Activated CD8-positive, alpha-beta memory T cell treated with anti-CD3 and anti-CD28 coated beads, Interleukin-2, amount 10 ng/mL, durations not matched to agents 7 days and 5 days (primary cell): Measurements from ENCODE around the gene BMP7. TPM values are rescaled to one million over a fixed set of nuclear protein-coding genes. Genes with fewer than 3 reads are reported as not detected.

Source experiments
- ATAC-seq: fragments of 150-1000 bp; cut with Tn5 transposase; one replicate; pipeline ENCODE4 v1.10.0; 2021; ENCODE audit warnings: moderate library complexity
- CTCF ChIA-PET: fragments of 350-600 bp; sonication (Branson Sonifier 250); formaldehyde crosslinking; loops from one replicate; lab custom pipeline; 2021; ENCODE audit warnings: antibody characterized with exemption; lab: Charles Lee
- DNase-seq: peaks from one replicate; pipeline ENCODE4 v3.0.0-alpha.2; 2020
- H3K27ac Mint-ChIP-seq: one replicate; pipeline ENCODE4 v1.8.0; 2021; ENCODE audit warnings: mild to moderate bottlenecking, mixed read lengths
- H3K27me3 Mint-ChIP-seq: one replicate; pipeline ENCODE4 v1.8.0; 2021; ENCODE audit warnings: mixed read lengths
- H3K36me3 Mint-ChIP-seq: one replicate; pipeline ENCODE4 v1.8.0; 2021; ENCODE audit warnings: mild to moderate bottlenecking, mixed read lengths
- H3K4me1 Mint-ChIP-seq: one replicate; pipeline ENCODE4 v1.8.0; 2021; ENCODE audit warnings: mixed read lengths
- H3K4me3 Mint-ChIP-seq: one replicate; pipeline ENCODE4 v1.8.0; 2021; ENCODE audit warnings: mild to moderate bottlenecking, moderate library complexity, mixed read lengths
- H3K9me3 Mint-ChIP-seq: one replicate; pipeline ENCODE4 v1.8.0; 2022; ENCODE audit warnings: low read depth, mixed read lengths
- total RNA-seq, 2 experiments: library from RNA; stranded (reverse); gene quantifications; one replicate each; pipeline ENCODE4 v1.2.3, GENCODE V29; 2021

Gene BMP7
- total RNA-seq, 2 experiments from 2014 or later: not detected

DNA sequence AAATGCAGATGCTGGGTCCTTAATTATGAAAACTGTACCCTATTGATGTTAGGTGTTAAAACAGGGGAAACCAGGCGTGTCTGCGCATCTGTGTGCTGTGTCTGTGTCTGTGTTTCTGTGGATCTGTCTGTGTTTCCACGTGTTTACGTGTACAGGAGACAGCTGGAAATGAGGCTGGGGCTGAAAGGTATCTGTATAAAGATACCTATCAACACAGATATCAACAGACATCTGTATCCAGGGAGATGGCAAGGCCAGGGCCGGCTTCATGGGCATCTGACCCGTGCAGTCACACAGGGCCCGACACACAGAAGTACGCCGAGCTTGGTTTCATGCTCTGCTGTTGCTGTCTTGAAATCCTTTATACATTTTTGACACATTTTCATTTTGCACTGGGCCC is 48.6 kb downstream of the BMP7 start:
- no peaks in the 10 kb centered on the region for H3K4me1 Mint-ChIP-seq
- CTCF ChIA-PET: no interaction called here
- DNase-seq: no peak
- no peak overlapping the region for H3K27ac Mint-ChIP-seq
- H3K27me3 Mint-ChIP-seq: no peaks in the 10 kb centered on the region
- no peak overlapping the region for H3K4me3 Mint-ChIP-seq
- H3K9me3 Mint-ChIP-seq: no peaks in the 10 kb centered on the region
- H3K36me3 Mint-ChIP-seq: no peaks in the 10 kb centered on the region
- ATAC-seq: no peak

DNA sequence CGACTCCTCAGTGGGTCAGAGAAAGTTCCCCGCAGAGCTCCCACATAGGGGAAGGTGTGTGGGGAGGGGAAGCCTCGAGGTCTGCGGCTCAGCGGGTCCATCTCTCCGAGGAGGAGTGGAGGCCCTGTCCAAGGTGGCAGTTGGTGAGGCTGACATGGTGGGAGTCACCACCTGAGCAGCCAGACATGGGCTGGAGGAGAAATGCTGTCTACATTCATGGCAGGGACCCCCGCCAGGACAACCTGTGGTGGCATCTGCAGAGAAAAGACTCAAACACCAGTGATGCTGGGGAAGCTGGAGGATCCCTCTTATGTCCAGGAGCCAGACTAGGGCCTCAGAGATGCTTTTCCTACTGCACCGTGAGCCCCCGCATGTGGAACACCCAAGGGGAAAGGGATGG is 49.8 kb downstream of the BMP7 start:
- Mint-ChIP-seq H3K4me3 (no peak overlapping the region), H3K27ac (no peak overlapping the region), H3K4me1 (no peaks in the 10 kb centered on the region), H3K9me3 (no peaks in the 10 kb centered on the region), H3K36me3 (no peaks in the 10 kb centered on the region), H3K27me3 (peaks cover 5% of the 10 kb centered on the region)
- CTCF ChIA-PET: no interaction called here
- no peak for DNase-seq
- ATAC-seq: no peak

DNA sequence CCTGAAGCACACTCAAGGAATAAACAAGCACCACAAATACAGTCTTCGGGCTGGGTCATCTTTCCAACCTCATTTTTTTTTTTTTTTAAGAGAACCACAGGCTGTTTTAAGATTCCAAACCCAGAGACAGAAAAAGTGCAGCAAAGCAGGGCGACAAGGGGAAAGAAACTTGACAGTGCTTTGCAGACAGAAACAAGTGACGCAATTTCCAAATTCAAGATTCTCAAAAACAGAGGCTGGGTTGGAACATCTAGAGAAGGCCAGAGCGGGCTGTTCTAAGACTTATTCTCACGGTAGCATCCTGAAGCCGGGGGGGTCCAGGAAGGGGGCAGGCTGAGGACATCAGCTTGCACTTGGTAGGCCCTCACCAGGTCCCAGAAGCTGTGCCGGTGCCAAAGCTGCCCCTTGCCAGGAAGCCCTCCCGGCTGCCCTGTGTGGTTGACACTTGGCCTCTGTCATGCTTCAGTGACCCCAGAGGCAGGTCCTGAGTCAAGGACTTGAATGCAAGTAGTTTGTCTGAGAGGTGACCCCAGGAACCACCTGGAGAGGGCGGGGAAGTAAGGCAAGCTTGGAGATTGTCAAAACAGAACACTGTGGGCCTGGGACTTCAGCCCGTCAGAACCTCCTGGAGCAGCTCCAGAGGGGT is 50.5 kb downstream of the BMP7 start:
- CTCF ChIA-PET: no interaction called here

DNA sequence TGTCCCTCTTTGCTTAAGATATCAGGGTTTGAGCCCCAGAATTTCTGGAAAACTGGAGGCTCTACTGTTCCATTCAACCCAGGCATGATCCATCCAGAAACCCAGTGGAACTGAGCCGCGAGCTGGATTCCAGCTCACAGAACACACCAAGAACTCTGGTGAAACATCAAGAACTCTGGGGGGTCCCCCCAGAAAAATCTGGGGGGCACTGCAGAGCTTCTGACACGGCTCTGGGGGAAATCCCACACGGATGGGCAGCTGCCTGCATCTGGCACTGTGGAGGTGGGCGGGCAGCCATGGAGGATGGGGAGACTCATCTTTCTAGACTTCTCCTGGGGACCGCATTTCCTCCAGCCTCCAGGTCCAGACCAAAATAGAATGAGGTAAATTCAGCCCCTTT is 51.0 kb downstream of the BMP7 start:
- DNase-seq (no peak), ATAC-seq (no peak)
- no peaks in the 10 kb centered on the region for H3K9me3 Mint-ChIP-seq
- CTCF ChIA-PET: no interaction called here
- peaks cover 5% of the 10 kb centered on the region for H3K27me3 Mint-ChIP-seq
- no peak overlapping the region for H3K4me3 Mint-ChIP-seq
- H3K36me3 Mint-ChIP-seq: no peaks in the 10 kb centered on the region
- H3K27ac Mint-ChIP-seq: no peak overlapping the region
- H3K4me1 Mint-ChIP-seq: no peaks in the 10 kb centered on the region

More for the DNA sequence above, 50.5 kb downstream of the BMP7 start:
- H3K27me3 Mint-ChIP-seq: peaks cover 5% of the 10 kb centered on the region
- no peak for ATAC-seq
- DNase-seq: no peak
- H3K4me1 Mint-ChIP-seq: no peaks in the 10 kb centered on the region
- H3K9me3 Mint-ChIP-seq: no peaks in the 10 kb centered on the region
- H3K36me3 Mint-ChIP-seq: no peaks in the 10 kb centered on the region
- H3K27ac Mint-ChIP-seq: no peak overlapping the region
- H3K4me3 Mint-ChIP-seq: no peak overlapping the region

DNA sequence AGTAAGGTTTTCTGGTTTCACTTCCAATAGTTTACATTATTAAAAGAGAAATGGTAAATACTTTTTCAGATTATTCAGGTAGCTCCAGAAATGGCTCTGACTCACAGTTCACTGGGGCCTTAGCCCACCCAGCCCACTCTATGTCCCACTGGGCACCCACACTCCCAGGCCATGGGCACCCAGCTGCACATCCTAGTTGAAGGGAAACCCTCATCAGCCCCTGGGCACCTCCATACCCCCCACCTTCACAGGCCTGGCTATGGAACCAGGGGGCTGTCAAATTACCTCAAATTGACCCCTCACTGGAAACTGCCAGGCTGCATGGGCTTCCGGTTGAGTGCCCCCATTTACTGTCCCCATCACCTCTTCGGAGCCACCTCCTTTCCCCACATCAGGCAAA is 51.5 kb downstream of the BMP7 start:
- CTCF ChIA-PET: no interaction called here
- Mint-ChIP-seq H3K4me3 (no peak overlapping the region), H3K4me1 (no peaks in the 10 kb centered on the region), H3K27ac (no peak overlapping the region), H3K36me3 (no peaks in the 10 kb centered on the region), H3K9me3 (no peaks in the 10 kb centered on the region), H3K27me3 (peaks cover 5% of the 10 kb centered on the region)
- DNase-seq (no peak), ATAC-seq (no peak)

DNA sequence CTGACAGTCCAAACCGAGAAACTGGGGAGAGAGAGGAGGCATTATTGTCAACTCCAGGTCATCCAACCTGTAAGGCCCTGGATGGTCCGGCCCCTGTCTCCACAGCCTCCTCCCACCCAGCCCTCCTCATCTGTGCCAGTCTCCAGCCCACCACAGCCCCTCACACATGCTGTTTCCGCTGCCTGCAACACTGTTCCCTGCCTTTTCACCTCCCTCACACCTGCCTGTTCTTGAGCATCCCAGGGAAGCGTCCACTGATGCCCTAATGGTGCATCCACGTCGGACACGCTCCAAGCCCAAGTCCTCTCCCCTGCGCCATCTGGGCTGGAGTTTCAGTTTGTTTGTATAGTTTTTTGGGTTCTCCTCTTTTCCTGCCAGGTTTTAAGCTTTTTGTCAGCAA is 52.0 kb downstream of the BMP7 start:
- no peak for DNase-seq
- CTCF ChIA-PET: no interaction called here
- Mint-ChIP-seq H3K27ac (no peak overlapping the region), H3K9me3 (no peaks in the 10 kb centered on the region), H3K36me3 (no peaks in the 10 kb centered on the region), H3K4me1 (no peaks in the 10 kb centered on the region), H3K4me3 (no peak overlapping the region), H3K27me3 (peaks cover 5% of the 10 kb centered on the region)
- no peak for ATAC-seq

DNA sequence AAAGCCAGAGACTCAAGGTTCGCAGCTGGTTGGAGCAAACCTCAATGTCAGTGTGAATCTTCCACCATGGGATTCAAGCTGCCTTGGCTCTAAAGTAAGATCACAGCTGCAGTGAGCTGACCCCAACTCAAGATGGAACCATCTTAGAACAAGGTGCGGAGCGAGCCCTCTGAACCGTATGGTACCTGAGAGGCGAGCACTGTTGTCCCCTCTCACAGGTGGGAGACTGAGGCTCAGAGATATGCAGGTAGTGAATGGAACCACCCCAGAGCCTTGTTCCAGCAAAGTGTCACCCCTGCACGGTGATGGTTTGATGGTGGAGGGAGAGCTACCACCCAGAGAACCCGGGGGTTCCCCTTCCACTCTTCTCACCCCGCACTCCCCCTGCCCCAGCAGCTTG is 52.5 kb downstream of the BMP7 start:
- CTCF ChIA-PET: no interaction called here

DNA sequence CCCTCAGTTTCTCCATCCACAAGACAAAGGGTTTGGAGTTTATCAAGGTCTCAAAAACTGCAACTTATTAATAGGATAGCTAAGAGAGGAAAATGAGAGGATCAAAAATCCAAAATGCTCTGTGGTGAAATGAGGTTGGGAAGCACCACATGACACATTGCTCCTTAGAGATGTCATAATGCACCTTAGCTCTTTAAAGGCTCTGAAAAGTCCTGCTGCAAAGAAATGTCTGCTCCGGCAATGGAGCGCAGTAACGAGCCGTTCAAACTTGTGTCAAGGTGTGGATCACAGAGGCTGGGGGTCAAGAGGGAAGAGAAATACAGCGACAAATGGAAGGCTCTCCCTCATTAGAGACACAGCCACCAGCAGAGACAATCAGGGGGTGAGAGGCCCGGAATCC is 53.1 kb downstream of the BMP7 start:
- Mint-ChIP-seq H3K27me3 (peaks cover 5% of the 10 kb centered on the region), H3K4me1 (no peaks in the 10 kb centered on the region), H3K36me3 (no peaks in the 10 kb centered on the region), H3K27ac (no peak overlapping the region), H3K4me3 (no peak overlapping the region), H3K9me3 (no peaks in the 10 kb centered on the region)
- DNase-seq: no peak
- CTCF ChIA-PET: no interaction called here
- ATAC-seq: no peak

More for the DNA sequence above, 52.5 kb downstream of the BMP7 start:
- Mint-ChIP-seq H3K9me3 (no peaks in the 10 kb centered on the region), H3K27me3 (peaks cover 5% of the 10 kb centered on the region), H3K27ac (no peak overlapping the region), H3K36me3 (no peaks in the 10 kb centered on the region), H3K4me1 (no peaks in the 10 kb centered on the region), H3K4me3 (no peak overlapping the region)
- ATAC-seq (no peak), DNase-seq (no peak)

DNA sequence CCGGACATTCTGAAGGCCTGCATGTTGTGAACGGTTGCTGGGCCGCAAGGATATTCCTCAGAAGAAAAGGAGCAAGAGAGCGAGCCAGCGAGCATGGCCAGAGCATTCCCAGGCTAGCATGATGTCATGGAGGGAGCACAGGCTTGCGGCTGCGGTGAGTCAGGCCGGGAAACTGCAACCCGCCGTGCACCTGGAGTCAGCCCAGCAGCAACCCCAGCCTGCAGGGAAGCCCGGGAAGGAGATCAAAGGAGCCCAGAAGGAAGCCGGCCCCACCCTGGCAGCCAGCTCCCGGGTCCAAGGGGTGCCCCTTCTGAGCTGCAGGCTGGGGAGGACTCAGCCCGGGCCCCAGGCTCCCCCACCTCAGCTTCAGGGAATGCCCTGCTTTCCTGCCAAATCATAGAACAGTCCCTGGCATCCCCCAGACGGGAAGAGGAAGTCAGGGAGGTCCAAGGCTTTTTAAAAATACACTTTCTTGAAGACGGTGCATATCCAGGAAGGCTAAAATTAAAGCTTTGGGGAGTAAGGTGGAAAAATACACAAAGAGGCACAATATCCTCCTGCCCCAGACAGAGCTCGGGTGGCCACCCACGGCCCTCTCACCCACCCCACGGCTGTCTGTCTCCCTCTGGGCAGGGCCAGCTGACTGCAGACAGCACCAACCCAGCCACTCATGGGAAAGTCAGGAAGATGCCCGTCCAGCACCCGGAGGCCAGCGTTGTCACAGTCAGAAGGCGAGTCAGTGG is 53.7 kb downstream of the BMP7 start:
- CTCF ChIA-PET: no interaction called here
- DNase-seq (no peak), ATAC-seq (no peak)
- no peak overlapping the region for H3K4me3 Mint-ChIP-seq
- H3K36me3 Mint-ChIP-seq: no peaks in the 10 kb centered on the region
- no peaks in the 10 kb centered on the region for H3K9me3 Mint-ChIP-seq
- peaks cover 5% of the 10 kb centered on the region for H3K27me3 Mint-ChIP-seq
- H3K4me1 Mint-ChIP-seq: no peaks in the 10 kb centered on the region
- no peak overlapping the region for H3K27ac Mint-ChIP-seq

DNA sequence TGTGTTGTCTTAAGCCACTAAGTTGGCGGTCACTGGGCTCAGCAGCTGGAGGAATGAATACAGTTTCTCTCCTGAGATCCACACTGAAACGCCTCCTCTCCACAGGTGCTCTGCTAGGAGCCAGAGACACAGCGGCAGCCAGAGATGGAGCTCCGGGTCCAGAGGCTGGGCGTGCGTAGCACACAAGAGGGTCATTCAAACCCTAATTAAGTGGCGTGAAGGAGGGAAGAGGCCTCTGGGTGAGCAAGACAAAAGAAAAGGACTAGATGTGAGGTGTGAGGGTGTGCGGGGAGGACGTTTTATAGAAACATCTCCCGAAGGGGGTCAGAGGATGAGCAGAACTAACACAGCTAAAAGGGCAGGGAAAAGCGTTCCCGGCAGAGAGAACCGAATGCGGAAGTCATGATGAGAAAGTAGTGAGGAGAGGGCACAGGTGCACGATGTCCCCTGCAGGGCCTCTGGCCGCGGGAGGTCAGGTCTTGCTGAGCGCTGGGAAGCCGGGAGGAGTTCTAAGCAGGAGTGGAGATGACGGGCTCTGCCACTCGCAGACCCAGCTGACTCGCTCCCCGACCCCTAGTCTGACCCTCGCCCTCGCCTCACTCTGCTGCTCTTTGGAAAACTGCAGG is 54.4 kb downstream of the BMP7 start:
- peaks cover 5% of the 10 kb centered on the region for H3K27me3 Mint-ChIP-seq
- ATAC-seq: no peak
- no peak overlapping the region for H3K4me3 Mint-ChIP-seq
- H3K4me1 Mint-ChIP-seq: no peaks in the 10 kb centered on the region
- H3K36me3 Mint-ChIP-seq: no peaks in the 10 kb centered on the region
- H3K27ac Mint-ChIP-seq: peak overlapping the region; percentile 14
- no peak for DNase-seq
- H3K9me3 Mint-ChIP-seq: no peaks in the 10 kb centered on the region
- CTCF ChIA-PET: no interaction called here

DNA sequence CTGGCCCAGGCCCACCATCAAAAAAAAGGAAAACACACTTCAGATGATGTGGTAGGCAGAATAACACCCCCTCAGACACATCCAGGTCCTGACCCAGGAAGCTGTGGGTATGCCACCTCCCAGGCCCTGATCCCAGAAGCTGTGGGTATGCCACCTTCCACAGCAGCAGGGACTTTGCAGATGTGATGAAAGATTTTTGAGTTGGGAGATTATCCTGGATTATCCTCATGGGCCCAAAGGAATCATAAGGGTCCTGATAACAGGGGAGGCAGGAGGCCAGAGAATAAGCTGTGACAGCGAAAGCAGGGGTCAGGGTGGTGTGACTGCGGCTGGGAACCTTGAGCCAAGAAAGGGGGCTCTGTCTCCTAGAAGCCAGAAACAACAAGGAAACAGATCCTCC is 55.0 kb downstream of the BMP7 start:
- Mint-ChIP-seq H3K27me3 (peaks cover 5% of the 10 kb centered on the region), H3K4me3 (no peak overlapping the region), H3K36me3 (no peaks in the 10 kb centered on the region), H3K9me3 (no peaks in the 10 kb centered on the region), H3K27ac (no peak overlapping the region), H3K4me1 (no peaks in the 10 kb centered on the region)
- no peak for DNase-seq
- CTCF ChIA-PET: no interaction called here
- no peak for ATAC-seq

DNA sequence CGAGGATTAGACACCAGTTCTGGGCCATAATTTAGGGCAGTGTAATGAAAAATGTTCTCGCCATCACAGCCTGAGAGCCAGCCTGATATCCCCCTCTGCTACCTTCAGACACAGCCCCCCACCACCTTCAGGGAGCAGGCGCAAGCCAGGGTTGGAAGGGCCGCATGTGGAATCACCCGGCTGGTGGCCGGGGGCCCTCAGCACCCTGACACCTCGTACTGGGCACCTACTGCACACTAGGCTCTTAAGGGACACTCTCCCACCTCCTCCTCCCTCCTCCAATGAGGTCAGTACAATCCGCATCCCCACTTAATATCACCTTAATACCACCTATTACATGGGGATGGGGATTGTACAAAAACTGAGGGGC is 55.5 kb downstream of the BMP7 start:
- Mint-ChIP-seq H3K36me3 (no peaks in the 10 kb centered on the region), H3K9me3 (no peaks in the 10 kb centered on the region), H3K27me3 (peaks cover 5% of the 10 kb centered on the region), H3K4me1 (no peaks in the 10 kb centered on the region), H3K27ac (no peak overlapping the region), H3K4me3 (no peak overlapping the region)
- DNase-seq (no peak), ATAC-seq (no peak)
- CTCF ChIA-PET: no interaction called here

DNA sequence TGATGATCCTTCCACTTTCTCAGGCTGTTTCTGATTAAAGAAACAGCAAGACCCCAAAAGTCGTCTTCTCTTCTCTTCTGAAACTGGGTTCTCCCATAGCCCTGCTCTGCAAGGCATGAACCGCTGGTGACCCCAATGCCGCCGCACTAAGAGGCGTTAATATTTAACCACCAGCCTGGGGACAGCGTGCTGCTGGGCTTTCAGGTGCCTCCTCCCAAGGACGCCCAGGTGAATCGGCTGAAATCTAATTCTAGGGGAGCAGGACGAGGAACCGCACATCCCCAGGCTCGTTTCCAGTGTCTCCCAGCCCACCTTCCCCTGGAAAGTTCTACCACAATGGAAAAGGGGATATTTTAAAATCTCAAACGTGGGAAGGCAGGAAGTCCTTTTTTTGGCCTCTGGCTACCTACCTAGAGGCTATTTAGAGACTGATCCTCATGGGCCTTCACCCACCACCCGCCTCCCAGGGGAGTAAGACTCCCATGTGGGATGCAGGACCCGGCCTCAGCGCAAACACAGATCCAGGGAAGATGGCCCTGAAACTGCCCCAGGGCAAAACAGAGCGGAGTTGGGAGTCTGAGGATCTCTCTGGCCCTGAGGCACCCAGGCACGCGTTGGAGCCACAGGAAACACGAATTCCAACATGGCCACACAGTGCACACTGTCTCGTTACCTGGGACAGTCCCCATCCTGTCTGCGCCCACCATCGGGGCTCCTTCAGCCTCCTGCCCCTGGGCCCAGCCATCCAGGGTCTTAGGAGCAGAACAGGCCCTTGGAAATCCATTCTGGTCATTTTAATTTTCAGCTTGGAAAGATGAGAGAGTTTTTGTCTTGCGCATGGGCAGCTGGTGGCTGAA is 56.2 kb downstream of the BMP7 start:
- ATAC-seq (no peak), DNase-seq (no peak)
- H3K36me3 Mint-ChIP-seq: no peaks in the 10 kb centered on the region
- peaks cover 5% of the 10 kb centered on the region for H3K27me3 Mint-ChIP-seq
- CTCF ChIA-PET: no interaction called here
- H3K4me3 Mint-ChIP-seq: no peak overlapping the region
- H3K9me3 Mint-ChIP-seq: no peaks in the 10 kb centered on the region
- H3K27ac Mint-ChIP-seq: no peak overlapping the region
- H3K4me1 Mint-ChIP-seq: no peaks in the 10 kb centered on the region
